Calu3 (cell line): ENCODE measurements around the gene PSG6. TPM values are rescaled to one million over a fixed set of nuclear protein-coding genes. Genes with fewer than 3 reads are reported as not detected.
"Not testable (repeated sequence)": the region's sequence is repeated elsewhere in the genome, so short reads cannot be mapped to it uniquely, and the experiment has no call there.

Experiments used
- BruUV-seq: library from RNA; stranded (reverse); fragments of 400-500 nt; replicated peaks from 2 replicates; lab custom pipeline; 2021; lab: Mats Ljungman, UMichigan
- CTCF ChIA-PET: fragments of 300-600 bp; sonication (Branson Sonifier 250); formaldehyde crosslinking; loops from one replicate; lab custom pipeline; 2022; ENCODE audit warnings: antibody characterized with exemption; lab: Charles Lee
- DNase-seq: peaks from one replicate; pipeline ENCODE4 v3.0.0; 2022
- H3K27ac Mint-ChIP-seq: one replicate; pipeline ENCODE4 v1.8.0; 2022; ENCODE audit warnings: mixed read lengths; ENCODE audit not compliant: unreplicated experiment
- H3K27me3 Mint-ChIP-seq: one replicate; pipeline ENCODE4 v1.8.0; 2022; ENCODE audit warnings: mixed read lengths; ENCODE audit not compliant: unreplicated experiment
- H3K36me3 Mint-ChIP-seq: one replicate; pipeline ENCODE4 v1.8.0; 2022; ENCODE audit warnings: mild to moderate bottlenecking, moderate library complexity, mixed read lengths; ENCODE audit not compliant: insufficient read depth, unreplicated experiment
- H3K4me1 Mint-ChIP-seq: one replicate; pipeline ENCODE4 v1.8.0; 2022; ENCODE audit warnings: mild to moderate bottlenecking, low read depth, mixed read lengths; ENCODE audit not compliant: unreplicated experiment
- H3K4me3 Mint-ChIP-seq: one replicate; pipeline ENCODE4 v1.8.0; 2022; ENCODE audit warnings: mild to moderate bottlenecking, low read depth, moderate library complexity, mixed read lengths; ENCODE audit not compliant: unreplicated experiment
- H3K9me3 Mint-ChIP-seq: one replicate; pipeline ENCODE4 v1.8.0; 2022; ENCODE audit warnings: low read depth, mixed read lengths; ENCODE audit not compliant: unreplicated experiment
- CTCF ChIP-seq: fragments of 200-600 bp; IDR thresholded peaks from one replicate; pipeline ENCODE4 v1.8.0; 2022; ENCODE audit warnings: antibody characterized with exemption; ENCODE audit not compliant: unreplicated experiment
- intact Hi-C: fragments of 100-400 bp; cut with micrococcal nuclease; formaldehyde crosslinking; loops from one replicate; pipeline ENCODE4 v1.10.0; 2022; ENCODE audit not compliant: unreplicated experiment
- total RNA-seq: library from RNA; stranded (reverse); gene quantifications from 2 replicates; pipeline ENCODE4 v1.2.3, GENCODE V29; 2022

PSG6 gene
- total RNA-seq, 1 experiment from 2014 or later = not detected

GRCh38 chr19:42872608-42873007 lies 45.1 kb downstream of the PSG6 start:
- Mint-ChIP-seq H3K27me3 (no peaks in the 10 kb centered on the region), H3K9me3 (no peaks in the 10 kb centered on the region)

GRCh38 chr19:42857544-42857867 lies 60.2 kb downstream of the PSG6 start:
- no TSS peak for BruUV-seq
- Mint-ChIP-seq H3K36me3 (peaks cover 4% of the 10 kb centered on the region), H3K27me3 (no peaks in the 10 kb centered on the region), H3K27ac (no peak overlapping the region), H3K4me1 (peaks cover 46% of the 10 kb centered on the region), H3K9me3 (peaks cover 3% of the 10 kb centered on the region), H3K4me3 (no peak overlapping the region)
- intact Hi-C loops = loop anchor here (10.0 kb wide), 1 partner anchor 63 kb away; no protein-coding TSS in a partner anchor
- DNase-seq = no peak
- TF ChIP-seq CTCF = no peak
- CTCF ChIA-PET = interaction anchor here (0.8 kb wide), 1 partner anchor 28 kb away, joined by 5 read pairs; no protein-coding TSS in a partner anchor

More at GRCh38 chr19:42872608-42873007, 45.1 kb downstream of the PSG6 start:
- Mint-ChIP-seq H3K27ac (no peak overlapping the region), H3K36me3 (no peaks in the 10 kb centered on the region), H3K4me3 (no peak overlapping the region), H3K4me1 (peaks cover 51% of the 10 kb centered on the region)
- CTCF ChIA-PET = no interaction called here
- no TSS peak for BruUV-seq
- no peak for DNase-seq
- no peak for TF ChIP-seq CTCF
- intact Hi-C loops = no loop called here

GRCh38 chr19:42856866-42857543 lies 60.7 kb downstream of the PSG6 start:
- peak; percentile 46 for DNase-seq
- not testable (repeated sequence) for H3K4me3 Mint-ChIP-seq, H3K9me3 Mint-ChIP-seq, H3K27me3 Mint-ChIP-seq, BruUV-seq, H3K27ac Mint-ChIP-seq, H3K36me3 Mint-ChIP-seq
- CTCF ChIA-PET = interaction anchor here (0.6 to 0.8 kb wide), 2 partner anchors 28 to 920 kb away, joined by 4 to 5 read pairs; no protein-coding TSS in a partner anchor
- H3K4me1 Mint-ChIP-seq = peaks cover 51% of the 10 kb centered on the region
- TF ChIP-seq CTCF = peak; percentile 78
- intact Hi-C loops = loop anchor here (10.0 kb wide), 1 partner anchor 62 kb away; no protein-coding TSS in a partner anchor

- intact Hi-C loops = loop anchor here (10.0 kb wide), 1 partner anchor 60 kb away; no protein-coding TSS in a partner anchor
- H3K9me3 Mint-ChIP-seq, BruUV-seq, H3K27me3 Mint-ChIP-seq, CTCF ChIA-PET, DNase-seq, H3K27ac Mint-ChIP-seq, H3K4me3 Mint-ChIP-seq: not testable (repeated sequence)
- peaks cover 19% of the 10 kb centered on the region for H3K36me3 Mint-ChIP-seq
- H3K4me1 Mint-ChIP-seq = peaks cover 73% of the 10 kb centered on the region
These were observed 62.9 kb downstream of the PSG6 start for GRCh38 chr19:42854745-42855144.

- BruUV-seq, H3K27me3 Mint-ChIP-seq, H3K4me3 Mint-ChIP-seq, H3K9me3 Mint-ChIP-seq, DNase-seq, CTCF ChIA-PET: not testable (repeated sequence)
- Mint-ChIP-seq H3K4me1 (peaks cover 76% of the 10 kb centered on the region), H3K36me3 (peaks cover 19% of the 10 kb centered on the region), H3K27ac (peak overlapping the region; percentile 65)
- intact Hi-C loops = loop anchor here (10.0 kb wide), 1 partner anchor 58 kb away; no protein-coding TSS in a partner anchor
These were observed 64.5 kb downstream of the PSG6 start for GRCh38 chr19:42853231-42853630.

- H3K4me3 Mint-ChIP-seq, BruUV-seq, H3K9me3 Mint-ChIP-seq, H3K27me3 Mint-ChIP-seq, DNase-seq, CTCF ChIA-PET: not testable (repeated sequence)
- H3K4me1 Mint-ChIP-seq = peaks cover 76% of the 10 kb centered on the region
- peak overlapping the region; percentile 65 for H3K27ac Mint-ChIP-seq
- intact Hi-C loops = loop anchor here (10.0 kb wide), 1 partner anchor 58 kb away; no protein-coding TSS in a partner anchor
- peaks cover 19% of the 10 kb centered on the region for H3K36me3 Mint-ChIP-seq
These were observed 64.9 kb downstream of the PSG6 start for GRCh38 chr19:42852821-42853220.
